ENCODE measurements around the gene SRSF10. TPM values are rescaled to one million over a fixed set of nuclear protein-coding genes. Genes with fewer than 3 reads are reported as not detected.
A peak's percentile ranks its signal among the peaks of the same experiment; 100 is the strongest.
"Not testable (repeated sequence)": the region's sequence is repeated elsewhere in the genome, so short reads cannot be mapped to it uniquely, and the experiment has no call there.

The SRSF10 gene
- total and polyA plus RNA-seq, 2 donors (not counting 1 experiment from before 2014, with no cell fraction given), result 93.5 to 113 TPM

GRCh38 chr1:23989263-23989662 lies 9.1 kb upstream of the SRSF10 start:
- no peak overlapping the region for H3K27ac ChIP-seq (ENCODE audit: insufficient read depth, low read length)
- no peaks in the 10 kb centered on the region for H3K4me1 ChIP-seq (ENCODE audit: control insufficient read depth, extremely low read depth, insufficient read depth, low read length)
- no peaks in the 10 kb centered on the region for H3K27me3 ChIP-seq (ENCODE audit: control insufficient read depth, insufficient read depth, low read length)
- H3K79me2 ChIP-seq (ENCODE audit: control insufficient read depth, insufficient read depth, low read length), result no peaks in the 10 kb centered on the region
- no peaks in the 10 kb centered on the region for H3K9me3 ChIP-seq (ENCODE audit: control insufficient read depth, insufficient read depth, low read depth, low read length)
- no peaks in the 10 kb centered on the region for H4K20me1 ChIP-seq (ENCODE audit: control insufficient read depth, extremely low read depth, insufficient read depth, low read length)
- H3K4me2 ChIP-seq (ENCODE audit: extremely low read depth, insufficient read depth, low read length), result no peak overlapping the region
- H3K9ac ChIP-seq (ENCODE audit: insufficient read depth, low read length), result no peak overlapping the region
- no peak for DNase-seq (ENCODE audit: low read depth in 2 of 2)
- no peak overlapping the region for H3K4me3 ChIP-seq (replicated peaks in 1 of 4; ENCODE audit: control extremely low read depth in 1 of 4, insufficient read depth in 1 of 4, low read depth in 3 of 4, low read length in 4 of 4)
- H2AFZ ChIP-seq (ENCODE audit: low read length), result no peak overlapping the region
- no peaks in the 10 kb centered on the region for H3K36me3 ChIP-seq (ENCODE audit: control insufficient read depth, insufficient read depth, low read length)
- TF ChIP-seq EZH2 (IDR thresholded peaks at IDR 0.05; ENCODE audit: low read length, missing control alignments), result no peak
- TF ChIP-seq CTCF (conservative IDR thresholded peaks at IDR 0.05 in 1 of 2, IDR thresholded peaks at IDR 0.05 in 1 of 2; ENCODE audit: low read depth in 1 of 2, low read length in 2 of 2), result no peak

- not testable (repeated sequence) for H3K36me3 ChIP-seq (ENCODE audit: control insufficient read depth, insufficient read depth, low read length); H4K20me1 ChIP-seq (ENCODE audit: control insufficient read depth, extremely low read depth, insufficient read depth, low read length); DNase-seq (ENCODE audit: low read depth in 2 of 2); H3K79me2 ChIP-seq (ENCODE audit: control insufficient read depth, insufficient read depth, low read length); H3K27me3 ChIP-seq (ENCODE audit: control insufficient read depth, insufficient read depth, low read length); H3K4me1 ChIP-seq (ENCODE audit: control insufficient read depth, extremely low read depth, insufficient read depth, low read length); H3K4me2 ChIP-seq (ENCODE audit: extremely low read depth, insufficient read depth, low read length); H3K9ac ChIP-seq (ENCODE audit: insufficient read depth, low read length); H3K9me3 ChIP-seq (ENCODE audit: control insufficient read depth, insufficient read depth, low read depth, low read length); H3K27ac ChIP-seq (ENCODE audit: insufficient read depth, low read length); H3K4me3 ChIP-seq (replicated peaks in 1 of 4; ENCODE audit: control extremely low read depth in 1 of 4, insufficient read depth in 1 of 4, low read depth in 3 of 4, low read length in 4 of 4); H2AFZ ChIP-seq (ENCODE audit: low read length)
These were observed 6.9 kb upstream of the SRSF10 start for GRCh38 chr1:23987038-23987437.

- H3K4me2 ChIP-seq (ENCODE audit: extremely low read depth, insufficient read depth, low read length), result no peak overlapping the region
- no peak overlapping the region for H2AFZ ChIP-seq (ENCODE audit: low read length)
- H3K4me3 ChIP-seq (replicated peaks in 1 of 4; ENCODE audit: control extremely low read depth in 1 of 4, insufficient read depth in 1 of 4, low read depth in 3 of 4, low read length in 4 of 4), result no peak overlapping the region
- no peaks in the 10 kb centered on the region for H4K20me1 ChIP-seq (ENCODE audit: control insufficient read depth, extremely low read depth, insufficient read depth, low read length)
- no peak for TF ChIP-seq CTCF (conservative IDR thresholded peaks at IDR 0.05 in 1 of 2, IDR thresholded peaks at IDR 0.05 in 1 of 2; ENCODE audit: low read depth in 1 of 2, low read length in 2 of 2)
- no peak for TF ChIP-seq EZH2 (IDR thresholded peaks at IDR 0.05; ENCODE audit: low read length, missing control alignments)
- H3K79me2 ChIP-seq (ENCODE audit: control insufficient read depth, insufficient read depth, low read length), result peaks cover 5% of the 10 kb centered on the region
- DNase-seq (ENCODE audit: low read depth in 2 of 2), result peak; percentile 56 to 91
- no peak overlapping the region for H3K9ac ChIP-seq (ENCODE audit: insufficient read depth, low read length)
- no peaks in the 10 kb centered on the region for H3K9me3 ChIP-seq (ENCODE audit: control insufficient read depth, insufficient read depth, low read depth, low read length)
- peaks cover 4% of the 10 kb centered on the region for H3K4me1 ChIP-seq (ENCODE audit: control insufficient read depth, extremely low read depth, insufficient read depth, low read length)
- H3K27ac ChIP-seq (ENCODE audit: insufficient read depth, low read length), result no peak overlapping the region
- H3K36me3 ChIP-seq (ENCODE audit: control insufficient read depth, insufficient read depth, low read length), result no peaks in the 10 kb centered on the region
- H3K27me3 ChIP-seq (ENCODE audit: control insufficient read depth, insufficient read depth, low read length), result no peaks in the 10 kb centered on the region
These were observed 4.5 kb upstream of the SRSF10 start for GRCh38 chr1:23984417-23985186.

Data from fibroblast of lung (primary cell).